ENCODE measurements around the gene USP20. TPM values are rescaled to one million over a fixed set of nuclear protein-coding genes. Genes with fewer than 3 reads are reported as not detected.

USP20 gene
- total and polyA plus RNA-seq, 5 donors: 12.9 to 18.4 (median 15.6) TPM

DNA sequence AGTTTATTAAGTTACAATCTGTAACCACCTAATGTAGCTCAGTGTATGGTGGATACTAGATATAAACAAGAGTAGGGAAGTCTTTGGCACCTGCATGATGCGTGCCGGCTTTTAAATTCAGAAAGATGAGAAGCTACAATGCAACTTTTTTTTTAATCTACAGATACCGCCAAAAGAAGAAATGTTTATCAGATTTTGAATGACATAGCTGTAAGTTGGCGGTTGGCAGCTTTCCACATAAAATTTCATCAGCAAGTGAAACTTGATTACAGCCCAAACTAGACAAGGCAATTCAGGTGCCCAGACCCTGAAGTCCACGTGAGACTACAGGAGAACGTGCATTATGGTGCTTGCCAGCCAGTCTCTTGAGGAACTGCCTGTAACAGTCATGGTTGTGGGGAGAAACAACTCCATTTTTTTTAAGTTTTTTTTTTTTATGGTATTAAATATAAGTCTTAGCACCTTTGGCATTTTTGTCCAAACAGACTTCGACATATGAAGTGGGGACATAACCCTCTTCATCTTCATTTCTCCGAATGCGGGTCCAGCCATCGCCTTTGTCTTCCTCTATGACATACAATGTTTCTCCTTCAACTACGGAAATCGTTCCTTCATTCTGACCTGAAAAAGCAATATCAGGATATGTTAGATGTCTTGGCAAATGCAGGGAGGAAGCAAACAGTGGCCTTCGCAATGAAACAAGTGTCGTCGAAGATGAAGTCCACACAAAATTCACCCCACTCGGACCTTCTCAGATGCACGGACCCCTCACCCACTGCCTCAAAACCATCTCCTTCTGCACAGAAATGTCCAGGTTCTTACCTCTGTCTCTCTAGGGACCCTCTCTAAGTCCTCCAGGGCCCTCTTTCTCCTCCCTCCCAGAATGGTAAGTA, 60.4 kb downstream of the USP20 start:
- intact Hi-C loops (cut with DNase I): loop anchor here in 1 of 4 donors (10.0 kb wide), 1 partner anchor 149 kb away; the partner anchor contains the start of gene FNBP1
- H3K4me3 ChIP-seq (ENCODE audit: low read length): no peak overlapping the region
- H3K27me3 ChIP-seq (ENCODE audit: control insufficient read depth, insufficient read depth): no peaks in the 10 kb centered on the region
- H3K4me1 ChIP-seq (ENCODE audit: control insufficient read depth, insufficient read depth, low read length): no peaks in the 10 kb centered on the region
- ATAC-seq (no peak), DNase-seq (no peak)
- H3K9me3 ChIP-seq (ENCODE audit: control insufficient read depth, low read length): no peaks in the 10 kb centered on the region
- no peak overlapping the region for H3K27ac ChIP-seq (ENCODE audit: low read length)
- WGBS: 90% methylated on average over 17 of the region's 17 CpGs

GRCh38 chr9:129897263-129897662, 62.0 kb downstream of the USP20 start:
- WGBS: 96% methylated on average over 6 of the region's 6 CpGs
- no peaks in the 10 kb centered on the region for H3K4me1 ChIP-seq (ENCODE audit: control insufficient read depth, insufficient read depth, low read length)
- no peaks in the 10 kb centered on the region for H3K27me3 ChIP-seq (ENCODE audit: control insufficient read depth, insufficient read depth)
- no peak for DNase-seq
- no peak overlapping the region for H3K27ac ChIP-seq (ENCODE audit: low read length)
- no peaks in the 10 kb centered on the region for H3K9me3 ChIP-seq (ENCODE audit: control insufficient read depth, low read length)
- no peak overlapping the region for H3K4me3 ChIP-seq (ENCODE audit: low read length)
- no peak for ATAC-seq
- intact Hi-C loops (cut with DNase I): loop anchor here in 1 of 4 donors (10.0 kb wide), 1 partner anchor 148 kb away; the partner anchor contains the start of gene FNBP1

- intact Hi-C loops (cut with DNase I): loop anchor here in 1 of 4 donors (10.0 kb wide), 1 partner anchor 147 kb away; the partner anchor contains the start of gene FNBP1
- WGBS: 74% methylated on average over 8 of the region's 8 CpGs
- Histone ChIP-seq H3K27ac (ENCODE audit: low read length) (no peak overlapping the region), H3K27me3 (ENCODE audit: control insufficient read depth, insufficient read depth) (no peaks in the 10 kb centered on the region), H3K4me1 (ENCODE audit: control insufficient read depth, insufficient read depth, low read length) (no peaks in the 10 kb centered on the region), H3K9me3 (ENCODE audit: control insufficient read depth, low read length) (no peaks in the 10 kb centered on the region), H3K4me3 (ENCODE audit: low read length) (no peak overlapping the region)
- DNase-seq: peak; percentile 57 to 81 (median 58)
- ATAC-seq: peak; percentile 72 to 83
Measured at GRCh38 chr9:129898185-129898584, 62.9 kb downstream of the USP20 start.

DNA sequence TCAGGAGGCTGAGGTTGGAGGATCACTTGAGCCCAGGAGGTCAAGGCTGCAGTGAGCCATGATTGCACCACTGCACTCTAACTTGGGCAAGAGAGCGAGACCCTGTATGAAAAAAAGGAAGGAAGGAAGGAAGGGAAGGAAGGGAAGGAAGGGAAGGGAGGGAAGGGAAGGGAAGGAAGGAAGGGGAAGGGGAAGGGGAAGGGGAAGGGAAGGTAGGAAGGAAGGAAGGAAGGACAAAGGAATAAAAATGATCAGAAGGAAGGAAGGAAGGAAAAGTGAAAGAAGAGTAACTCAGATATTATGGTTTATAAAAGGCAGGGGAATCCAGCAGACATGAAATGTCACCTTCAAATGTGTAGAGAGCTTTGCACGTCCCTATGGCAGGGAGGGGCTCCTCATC, 64.4 kb downstream of the USP20 start:
- intact Hi-C loops (cut with DNase I): loop anchor here in 1 of 4 donors (10.0 kb wide), 1 partner anchor 145 kb away; the partner anchor contains the start of gene FNBP1
- Histone ChIP-seq H3K27ac (ENCODE audit: low read length) (no peak overlapping the region), H3K9me3 (ENCODE audit: control insufficient read depth, low read length) (no peaks in the 10 kb centered on the region), H3K4me3 (ENCODE audit: low read length) (no peak overlapping the region), H3K4me1 (ENCODE audit: control insufficient read depth, insufficient read depth, low read length) (no peaks in the 10 kb centered on the region), H3K27me3 (ENCODE audit: control insufficient read depth, insufficient read depth) (no peaks in the 10 kb centered on the region)
- no peak for ATAC-seq
- DNase-seq: no peak
- 79% methylated on average over 2 of the region's 2 CpGs for WGBS

DNA sequence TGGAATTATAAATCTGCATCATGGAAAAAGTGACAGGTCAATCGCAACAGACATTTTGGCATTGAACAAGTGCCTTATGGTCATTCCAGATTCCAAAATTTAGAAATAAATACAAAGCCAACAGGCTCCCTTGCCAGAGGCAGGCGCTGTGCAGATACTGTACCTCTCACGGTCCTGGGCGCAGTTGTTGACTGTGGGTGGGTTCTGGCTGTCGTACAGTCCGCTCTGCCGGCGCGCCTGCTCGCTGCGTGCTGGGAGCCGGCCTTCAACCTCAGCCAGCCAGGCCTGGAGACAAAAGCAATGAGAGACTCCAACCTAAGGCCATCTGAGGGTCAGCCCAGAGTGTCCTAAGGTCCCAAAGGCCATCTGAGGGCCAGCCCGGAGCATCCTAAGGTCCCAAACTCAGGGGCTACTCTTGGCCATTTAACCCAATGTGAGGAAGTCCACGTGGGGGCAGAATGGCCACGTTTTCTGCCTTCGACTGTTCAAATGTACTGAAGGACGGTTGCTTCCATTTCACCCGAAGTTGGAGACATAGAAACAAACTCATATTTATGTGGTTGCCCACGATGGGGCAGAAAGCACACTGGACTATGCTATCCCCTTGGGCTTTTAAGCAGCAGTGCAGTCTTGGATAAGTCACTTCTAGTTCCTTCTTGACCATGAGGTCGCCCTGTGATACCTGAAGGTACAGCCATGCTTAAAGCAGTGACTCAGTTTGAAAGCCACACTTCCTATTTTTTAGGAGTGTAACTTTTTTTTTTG, 65.2 kb downstream of the USP20 start:
- Histone ChIP-seq H3K4me1 (ENCODE audit: control insufficient read depth, insufficient read depth, low read length) (no peaks in the 10 kb centered on the region), H3K27ac (ENCODE audit: low read length) (no peak overlapping the region), H3K27me3 (ENCODE audit: control insufficient read depth, insufficient read depth) (no peaks in the 10 kb centered on the region), H3K9me3 (ENCODE audit: control insufficient read depth, low read length) (no peaks in the 10 kb centered on the region), H3K4me3 (ENCODE audit: low read length) (no peak overlapping the region)
- intact Hi-C loops (cut with DNase I): no loop called here
- ATAC-seq: no peak
- DNase-seq: no peak
- 92% methylated on average over 20 of the region's 20 CpGs for WGBS

DNA sequence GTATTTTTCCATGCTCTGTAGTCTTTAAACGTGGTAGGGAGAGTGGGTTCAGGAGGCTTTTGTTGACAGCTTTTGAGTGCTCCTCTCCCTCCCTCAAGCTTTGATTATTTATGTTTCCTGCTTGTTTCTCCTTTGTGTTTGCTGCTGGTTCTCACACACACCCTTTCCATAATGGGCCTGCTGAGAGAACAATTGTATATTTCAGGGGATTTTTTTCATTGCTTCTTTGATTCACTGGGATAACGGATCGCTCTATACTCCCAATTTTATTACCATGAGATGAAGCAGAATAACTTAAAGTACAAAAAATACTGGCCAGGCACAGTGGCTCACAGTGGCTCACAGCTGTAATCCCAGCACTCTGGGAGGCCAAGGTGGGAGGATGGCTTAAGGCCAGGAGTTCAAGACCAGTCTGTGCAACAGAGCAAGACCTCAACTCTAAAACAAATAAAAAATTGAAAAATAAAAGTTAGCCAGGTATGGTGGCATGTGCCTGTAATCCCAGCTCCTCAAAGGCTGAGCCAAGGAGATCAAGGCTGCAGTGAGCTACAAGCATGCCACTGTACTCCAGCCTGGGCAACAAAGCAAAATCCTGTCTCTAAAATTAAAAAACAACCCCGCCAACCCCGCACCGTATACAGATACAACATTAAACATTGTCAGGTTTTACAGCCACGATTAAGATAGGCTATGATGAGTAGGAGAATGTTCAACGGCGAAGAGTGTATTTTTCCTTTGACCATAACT, 66.9 kb downstream of the USP20 start:
- Histone ChIP-seq H3K4me3 (ENCODE audit: low read length) (no peak overlapping the region), H3K4me1 (ENCODE audit: control insufficient read depth, insufficient read depth, low read length) (no peaks in the 10 kb centered on the region), H3K27me3 (ENCODE audit: control insufficient read depth, insufficient read depth) (no peaks in the 10 kb centered on the region), H3K27ac (ENCODE audit: low read length) (no peak overlapping the region), H3K9me3 (ENCODE audit: control insufficient read depth, low read length) (no peaks in the 10 kb centered on the region)
- DNase-seq (no peak), ATAC-seq (no peak)
- 89% methylated on average over 9 of the region's 9 CpGs for WGBS
- intact Hi-C loops (cut with DNase I): no loop called here

DNA sequence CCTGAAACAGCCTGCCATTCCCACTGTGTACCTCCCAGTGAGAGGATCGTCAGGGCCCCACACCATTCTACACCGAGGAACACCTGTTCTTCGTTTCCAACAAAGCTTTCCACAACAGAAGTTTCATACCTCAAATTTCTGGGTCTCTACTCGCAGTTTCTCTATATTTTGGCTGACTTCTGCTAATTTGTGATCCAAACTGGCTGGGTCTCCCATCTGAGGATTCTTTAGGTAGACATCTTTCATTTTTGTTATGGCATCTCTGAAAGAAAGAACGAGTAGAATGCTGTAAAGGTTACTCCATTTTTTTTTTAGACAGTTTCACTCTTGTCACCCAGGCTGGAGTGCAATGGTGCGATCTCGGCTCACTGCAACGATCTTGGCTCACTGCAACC, 67.5 kb downstream of the USP20 start:
- H3K27ac ChIP-seq (ENCODE audit: low read length): no peak overlapping the region
- ATAC-seq (no peak), DNase-seq (no peak)
- WGBS: 96% methylated on average over 8 of the region's 8 CpGs
- H3K9me3 ChIP-seq (ENCODE audit: control insufficient read depth, low read length): no peaks in the 10 kb centered on the region
- H3K27me3 ChIP-seq (ENCODE audit: control insufficient read depth, insufficient read depth): no peaks in the 10 kb centered on the region
- no peaks in the 10 kb centered on the region for H3K4me1 ChIP-seq (ENCODE audit: control insufficient read depth, insufficient read depth, low read length)
- intact Hi-C loops (cut with DNase I): no loop called here
- no peak overlapping the region for H3K4me3 ChIP-seq (ENCODE audit: low read length)

DNA sequence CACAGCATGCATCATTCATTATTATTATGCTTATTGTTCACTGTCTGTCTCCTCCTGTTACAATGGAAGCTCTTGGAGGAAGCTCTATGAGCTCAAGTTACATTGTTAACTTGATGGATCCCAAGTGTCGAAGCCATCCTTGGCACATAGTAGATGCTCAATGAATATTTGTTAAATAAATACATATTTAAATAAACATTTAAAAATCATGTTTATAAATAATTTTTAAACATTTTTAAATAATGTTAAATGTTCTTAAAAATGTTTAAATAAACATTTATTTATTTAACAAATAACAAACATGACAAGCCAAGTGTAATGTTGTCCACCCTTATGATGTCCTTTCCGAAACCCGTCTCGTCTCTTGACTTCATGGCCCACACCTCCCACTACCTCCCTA, 69.5 kb downstream of the USP20 start:
- no peaks in the 10 kb centered on the region for H3K9me3 ChIP-seq (ENCODE audit: control insufficient read depth, low read length)
- H3K4me3 ChIP-seq (ENCODE audit: low read length): no peak overlapping the region
- ATAC-seq (no peak), DNase-seq (no peak)
- intact Hi-C loops (cut with DNase I): no loop called here
- no peak overlapping the region for H3K27ac ChIP-seq (ENCODE audit: low read length)
- 96% methylated on average over 4 of the region's 4 CpGs for WGBS
- H3K4me1 ChIP-seq (ENCODE audit: control insufficient read depth, insufficient read depth, low read length): no peaks in the 10 kb centered on the region
- no peaks in the 10 kb centered on the region for H3K27me3 ChIP-seq (ENCODE audit: control insufficient read depth, insufficient read depth)

DNA sequence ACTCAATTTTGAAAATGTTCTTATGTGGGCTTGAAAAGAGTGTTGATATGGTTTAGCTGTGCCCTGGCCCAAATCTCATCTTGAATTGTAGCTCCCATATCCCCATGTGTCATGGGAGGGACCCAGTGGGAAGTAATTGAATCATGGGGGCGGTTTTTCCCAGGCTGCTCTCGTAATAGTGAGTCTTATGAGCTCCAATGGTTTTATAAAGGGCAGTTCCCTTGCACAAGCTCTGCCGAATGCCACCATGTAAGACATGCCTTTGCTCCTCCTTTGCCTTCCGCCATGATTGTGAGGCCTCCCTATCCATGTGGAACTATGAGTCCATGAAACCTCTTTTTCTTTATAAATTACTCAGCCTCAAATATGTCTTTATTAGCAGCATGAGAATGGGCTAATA, 71.0 kb downstream of the USP20 start:
- Histone ChIP-seq H3K27me3 (ENCODE audit: control insufficient read depth, insufficient read depth) (no peaks in the 10 kb centered on the region), H3K9me3 (ENCODE audit: control insufficient read depth, low read length) (no peaks in the 10 kb centered on the region), H3K4me3 (ENCODE audit: low read length) (no peak overlapping the region), H3K4me1 (ENCODE audit: control insufficient read depth, insufficient read depth, low read length) (peaks cover 1% of the 10 kb centered on the region), H3K27ac (ENCODE audit: low read length) (no peak overlapping the region)
- no peak for DNase-seq
- ATAC-seq: no peak
- 97% methylated on average over 4 of the region's 4 CpGs for WGBS
- intact Hi-C loops (cut with DNase I): no loop called here

DNA sequence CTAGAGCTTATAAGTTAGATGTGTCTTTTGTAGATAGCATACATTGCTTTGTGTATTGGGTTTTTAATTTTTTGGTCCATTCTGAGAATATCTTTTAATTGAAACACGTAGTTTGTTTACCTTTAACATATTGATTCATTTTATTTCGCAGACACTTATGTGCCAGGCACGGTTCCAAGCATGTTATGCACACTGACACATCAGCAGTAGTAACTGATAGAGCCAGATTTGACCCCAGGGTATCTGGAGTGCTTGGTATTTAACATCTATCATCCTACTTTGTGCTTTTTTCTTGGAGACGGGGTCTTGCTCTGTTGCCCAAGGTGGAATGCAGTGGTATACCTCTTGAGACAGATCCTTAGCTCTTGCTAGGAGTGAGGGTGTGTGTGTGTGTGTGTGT, 71.9 kb downstream of the USP20 start:
- Histone ChIP-seq H3K27ac (ENCODE audit: low read length) (no peak overlapping the region), H3K9me3 (ENCODE audit: control insufficient read depth, low read length) (no peaks in the 10 kb centered on the region), H3K4me3 (ENCODE audit: low read length) (no peak overlapping the region), H3K4me1 (ENCODE audit: control insufficient read depth, insufficient read depth, low read length) (peaks cover 1% of the 10 kb centered on the region), H3K27me3 (ENCODE audit: control insufficient read depth, insufficient read depth) (no peaks in the 10 kb centered on the region)
- DNase-seq (no peak), ATAC-seq (no peak)
- intact Hi-C loops (cut with DNase I): no loop called here
- WGBS: 86% methylated on average over 4 of the region's 4 CpGs

Measured in right cardiac atrium (tissue), 5 donors.